Measurements from ENCODE around the gene RBP5. TPM values are rescaled to one million over a fixed set of nuclear protein-coding genes. Genes with fewer than 3 reads are reported as not detected.

Gene RBP5
- total and polyA plus RNA-seq, 9 of the 15 experiments (the other 6 are each of a cell fraction or from before 2014, with no cell fraction given), result 8.6 to 22.5 (median 11.4) TPM

GRCh38 chr12:7129287-7129871 lies 690 bp upstream of the RBP5 start:
- ATAC-seq (no peak), FAIRE-seq (no peak), DNase-seq (ENCODE audit: extremely low read depth in 1 of 4, low spot score in 3 of 4) (peak in 1 of 4 experiments; percentile 24)
- no TSS peak for BruUV-seq (replicated peaks)
- TF ChIP-seq RBBP5 (IDR thresholded peaks at IDR 0.05; ENCODE audit: borderline replicate concordance, insufficient read depth, low read length, poor library complexity, severe bottlenecking), result peak; percentile 4
- no peak for TF ChIP-seq HNRNPK (IDR thresholded peaks at IDR 0.05; ENCODE audit: low read depth, low read length, poor library complexity, severe bottlenecking)
- TF ChIP-seq NRF1 (conservative IDR thresholded peaks at IDR 0.05 in 1 of 2, IDR thresholded peaks at IDR 0.05 in 1 of 2), result peak in 1 of 2 experiments; percentile 30; a peak in 1 of 4 replicates
- TF ChIP-seq YBX1 (IDR thresholded peaks at IDR 0.05), result no peak
- TF ChIP-seq L3MBTL2 (IDR thresholded peaks at IDR 0.05), result 0 out of 2 replicates have a peak, but pooled peaks have one; percentile 34
- TF ChIP-seq ZNF384 (IDR thresholded peaks at IDR 0.05; ENCODE audit: low read depth, low read length), result no peak
- TF ChIP-seq E2F6 (IDR thresholded peaks at IDR 0.05; ENCODE audit: borderline replicate concordance in 1 of 2, extremely low read depth in 1 of 2, insufficient read depth in 1 of 2, insufficient read length in 1 of 2, low read depth in 1 of 2, low read length in 1 of 2, poor library complexity in 1 of 2, severe bottlenecking in 1 of 2), result peak in 1 of 2 experiments; percentile 11
- WGBS (ENCODE audit: insufficient coverage, low coverage, missing lambda C conversion rate), result 13% methylated on average over 11 of the region's 19 CpGs
- ChIA-PET POLR2A (interaction anchor here (0.7 to 1.1 kb wide), 3 partner anchors 9 to 261 kb away, joined by 3 read pairs; no protein-coding TSS in a partner anchor), CTCF (ENCODE audit: low intra/inter-chr PET ratio) (no interaction called here)
- Histone ChIP-seq H3K27ac (ENCODE audit: extremely low read depth, low read depth, low read length) (peak overlapping the region; percentile 81), H3K4me3 (peak overlapping the region; percentile 61), H3K9ac (ENCODE audit: insufficient read depth in 1 of 2, low read depth in 2 of 2, low read length in 2 of 2) (peak overlapping the region; percentile 30 to 91), H3K36me3 (ENCODE audit: control insufficient read depth, insufficient read depth, low read length) (peaks cover 9% of the 10 kb centered on the region; the same call in 2 of the 3 replicates), H2AFZ (ENCODE audit: low read depth, low read length) (peak overlapping the region; percentile 84), H3K9me3 (replicated peaks; ENCODE audit: control insufficient read depth, insufficient read depth, low read depth, low read length) (no peaks in the 10 kb centered on the region), H3K9me1 (ENCODE audit: control insufficient read depth, insufficient read depth, low read length) (no peaks in the 10 kb centered on the region), H3K4me1 (replicated peaks in 1 of 2; ENCODE audit: control insufficient read depth in 2 of 2, insufficient read depth in 2 of 2, low read length in 2 of 2) (peaks cover 39 to 60% of the 10 kb centered on the region in 2 experiments), H3K79me2 (ENCODE audit: control insufficient read depth, insufficient read depth, low read length) (peaks cover 35% of the 10 kb centered on the region), H3K4me2 (ENCODE audit: insufficient read depth, low read length) (peak overlapping the region; percentile 87), H3K27me3 (ENCODE audit: control insufficient read depth in 2 of 2, insufficient read depth in 2 of 2, low read length in 2 of 2) (no peaks in the 10 kb centered on the region), H4K20me1 (replicated peaks; ENCODE audit: control insufficient read depth, insufficient read depth, low read length) (0 out of 2 replicates have a peak, but pooled peaks cover 2% of the 10 kb centered on the region)
- intact Hi-C loops (cut with micrococcal nuclease) (no loop called here), in situ Hi-C loops (cut with MboI) (no loop called here)
